Mesenchymal stem cell (in vitro differentiated cells and primary cell): ENCODE results near the gene NPNT. TPM values are rescaled to one million over a fixed set of nuclear protein-coding genes. Genes with fewer than 3 reads are reported as not detected.
"Not testable (repeated sequence)": the region's sequence is repeated elsewhere in the genome, so short reads cannot be mapped to it uniquely, and the experiment has no call there.

ENCODE experiments used
- DNase-seq: peaks from one replicate; pipeline ENCODE4 v3.0.0-alpha.2; 2013
- H2AFZ ChIP-seq: one replicate; pipeline ENCODE4 v1.6.1; 2013; ENCODE audit warnings: low read depth, mild to moderate bottlenecking, control low read depth, inconsistent platforms, low read length, moderate library complexity
- H2AK5ac ChIP-seq: 2 replicates; pipeline ENCODE4 v1.6.1; 2013; ENCODE audit warnings: low read length, moderate library complexity, mild to moderate bottlenecking, inconsistent platforms; ENCODE audit not compliant: severe bottlenecking
- H2BK120ac ChIP-seq: one replicate; pipeline ENCODE4 v1.6.1; 2013; ENCODE audit warnings: low read depth, mild to moderate bottlenecking, inconsistent platforms, low read length, moderate library complexity
- H2BK12ac ChIP-seq, 2 experiments: one replicate each; pipeline ENCODE4 v1.6.1; 2013; ENCODE audit warnings: inconsistent platforms in 2 of 2, low read length in 2 of 2, mild to moderate bottlenecking in 2 of 2, moderate library complexity in 2 of 2, control low read depth in 1 of 2
- H2BK15ac ChIP-seq: one replicate; pipeline ENCODE4 v1.6.1; 2013; ENCODE audit warnings: mild to moderate bottlenecking, low read depth, inconsistent platforms; ENCODE audit not compliant: poor library complexity, severe bottlenecking
- H2BK5ac ChIP-seq: 2 replicates; pipeline ENCODE4 v1.6.1; 2013; ENCODE audit warnings: low read depth, mild to moderate bottlenecking, low read length, control low read depth, inconsistent platforms; ENCODE audit not compliant: poor library complexity, severe bottlenecking
- H3K14ac ChIP-seq, 2 experiments: one replicate each; pipeline ENCODE4 v1.6.1; 2013; ENCODE audit warnings: inconsistent platforms in 2 of 2, low read length in 2 of 2, control low read depth in 1 of 2, mild to moderate bottlenecking in 1 of 2, moderate library complexity in 1 of 2
- H3K18ac ChIP-seq, 2 experiments: one replicate each; pipeline ENCODE4 v1.6.1; 2013; ENCODE audit warnings: inconsistent platforms in 2 of 2, low read length in 2 of 2, control low read depth in 1 of 2, low read depth in 1 of 2, mild to moderate bottlenecking in 1 of 2
- H3K23ac ChIP-seq, 2 experiments: one replicate each; pipeline ENCODE4 v1.6.1; 2013; ENCODE audit warnings: inconsistent platforms in 2 of 2, low read length in 2 of 2, mild to moderate bottlenecking in 2 of 2, moderate library complexity in 2 of 2, control low read depth in 1 of 2
- H3K27ac ChIP-seq: 2 replicates; pipeline ENCODE4 v1.5.1; 2013; ENCODE audit warnings: mild to moderate bottlenecking, moderate library complexity, low read length, control low read depth, inconsistent platforms; ENCODE audit not compliant: poor library complexity, severe bottlenecking
- H3K27me3 ChIP-seq, 2 experiments: 2 replicates each; pipeline versions ENCODE4 v1.6.1 to v1.7.0; 2013; ENCODE audit warnings: low read length in 2 of 2, mild to moderate bottlenecking in 2 of 2, moderate library complexity in 2 of 2, control low read depth in 1 of 2, inconsistent platforms in 1 of 2; ENCODE audit not compliant: control insufficient read depth in 1 of 2, insufficient read depth in 1 of 2
- H3K36me3 ChIP-seq, 2 experiments: 2 replicates each; pipeline versions ENCODE4 v1.6.1 to v1.7.0; 2013; ENCODE audit warnings: low read length in 2 of 2, control low read depth in 1 of 2, inconsistent platforms in 1 of 2, low read depth in 1 of 2, mild to moderate bottlenecking in 1 of 2; ENCODE audit not compliant: insufficient read depth in 2 of 2, control insufficient read depth in 1 of 2
- H3K4ac ChIP-seq, 2 experiments: one replicate each; pipeline ENCODE4 v1.6.1; 2013; ENCODE audit warnings: inconsistent platforms in 2 of 2, low read length in 2 of 2, mild to moderate bottlenecking in 2 of 2, moderate library complexity in 2 of 2, control low read depth in 1 of 2, low read depth in 1 of 2
- H3K4me1 ChIP-seq: 2 replicates; pipeline ENCODE4 v1.6.1; 2013; ENCODE audit warnings: low read depth, low read length, control low read depth; ENCODE audit not compliant: control insufficient read depth, insufficient read depth
- H3K4me2 ChIP-seq: 2 replicates; pipeline ENCODE4 v1.6.1; 2013; ENCODE audit warnings: low read length, mild to moderate bottlenecking, inconsistent platforms; ENCODE audit not compliant: poor library complexity, severe bottlenecking
- H3K4me3 ChIP-seq, 2 experiments: 2 replicates each; pipeline versions ENCODE4 v1.5.1 to v1.7.0; 2013; ENCODE audit warnings: low read length in 2 of 2, mild to moderate bottlenecking in 2 of 2, control low read depth in 1 of 2, low read depth in 1 of 2; ENCODE audit not compliant: insufficient read depth in 1 of 2
- H3K79me1 ChIP-seq: replicated peaks from 2 replicates; pipeline ENCODE4 v1.6.1; 2013; ENCODE audit warnings: mild to moderate bottlenecking, control low read depth, low read length, inconsistent platforms; ENCODE audit not compliant: poor library complexity, severe bottlenecking
- H3K9ac ChIP-seq: 2 replicates; pipeline ENCODE4 v1.7.0; 2013; ENCODE audit warnings: mild to moderate bottlenecking, low read length, moderate library complexity
- H3K9me3 ChIP-seq: 2 replicates; pipeline ENCODE4 v1.7.0; 2013; ENCODE audit warnings: mild to moderate bottlenecking, low read length; ENCODE audit not compliant: control insufficient read depth
- H4K8ac ChIP-seq: one replicate; pipeline ENCODE4 v1.6.1; 2013; ENCODE audit warnings: inconsistent platforms, mild to moderate bottlenecking, low read length, moderate library complexity
- H4K91ac ChIP-seq: one replicate; pipeline ENCODE4 v1.6.1; 2013; ENCODE audit warnings: mild to moderate bottlenecking, low read length, inconsistent platforms
- WGBS: methylation state at CpG from one replicate; pipeline ENCODE4 v1.1.7; 2013; ENCODE audit warnings: mixed read lengths; 5-methylcytosine and 5-hydroxymethylcytosine counted together
- polyA plus RNA-seq, 2 experiments: library from polyadenylated mRNA; stranded (reverse); fragments of 200-250 nt; gene quantifications; one replicate each; pipeline ENCODE4 v1.2.3, GENCODE V29; 2013

The NPNT gene
- 0.83 TPM for polyA plus RNA-seq (2013, experiment 1 of 2)
- 0.60 TPM for polyA plus RNA-seq (2013, experiment 2 of 2)

DNA sequence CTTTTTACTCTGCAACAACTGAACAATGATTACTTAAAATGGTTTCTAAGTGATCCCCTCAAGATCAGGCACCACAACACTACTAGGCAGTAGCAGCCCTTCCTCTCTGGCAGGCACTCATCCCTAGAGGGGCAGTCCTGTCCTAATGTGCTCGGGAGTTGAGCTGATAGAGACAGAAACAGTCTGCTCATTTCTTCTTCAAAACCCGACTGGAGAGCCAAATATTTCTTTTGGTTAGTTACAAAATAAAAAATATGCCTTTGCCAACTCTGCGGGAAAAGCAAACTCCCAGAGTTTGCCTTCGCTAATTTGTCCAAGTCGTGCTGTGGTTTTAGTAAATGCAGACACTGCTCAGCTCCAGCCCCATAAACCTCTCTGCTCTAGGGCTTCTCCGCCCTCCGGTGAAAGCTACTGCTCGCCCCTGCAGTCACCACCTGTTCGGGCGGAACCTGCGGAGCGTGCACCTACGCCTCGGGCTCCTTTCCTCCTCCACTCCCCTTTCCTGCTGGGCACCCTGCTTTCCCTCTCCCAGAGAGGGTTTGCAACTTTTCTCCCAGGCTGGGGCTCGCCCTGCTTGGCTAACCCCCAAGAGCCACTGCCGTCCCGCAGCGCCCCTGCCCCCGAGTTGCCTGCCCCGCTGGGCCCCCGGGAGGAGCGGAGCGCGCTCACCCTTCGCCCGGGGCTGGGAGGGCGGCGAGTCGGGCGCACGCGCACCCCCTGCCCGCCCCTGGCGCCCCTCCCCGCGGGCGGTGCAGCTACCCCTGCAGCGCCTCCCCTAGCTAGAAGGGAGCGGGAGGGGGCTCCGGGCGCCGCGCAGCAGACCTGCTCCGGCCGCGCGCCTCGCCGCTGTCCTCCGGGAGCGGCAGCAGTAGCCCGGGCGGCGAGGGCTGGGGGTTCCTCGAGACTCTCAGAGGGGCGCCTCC, at the start of gene NPNT:
Gene NPNT, plus strand, starts transcription at position 812 of the 923 bp plus-strand sequence. CDS start 182 bp downstream, outside the sequence.
- Histone ChIP-seq H3K14ac (no peak within 1 kb of the TSS), H3K4me2 (peak within 1 kb of the TSS; percentile 74), H3K9ac (no peak within 1 kb of the TSS), H3K18ac (no peak within 1 kb of the TSS), H3K79me1 (no peaks in the 10 kb centered on the region), H3K4me3 (peak within 1 kb of the TSS; percentile 59 to 66), H3K27me3 (peaks cover 58 to 92% of the 10 kb centered on the region in 2 experiments), H3K4me1 (peaks cover 15% of the 10 kb centered on the region), H3K4ac (no peak within 1 kb of the TSS), H2AK5ac (no peak within 1 kb of the TSS), H2BK12ac (no peak within 1 kb of the TSS), H3K23ac (no peak within 1 kb of the TSS), H2AFZ (no peak within 1 kb of the TSS), H4K8ac (no peak within 1 kb of the TSS), H2BK15ac (peak within 1 kb of the TSS; percentile 35), H3K36me3 (no peaks in the 10 kb centered on the region), H2BK5ac (no peak within 1 kb of the TSS), H3K27ac (no peak within 1 kb of the TSS), H2BK120ac (no peak within 1 kb of the TSS), H3K9me3 (peaks cover 4% of the 10 kb centered on the region), H4K91ac (no peak within 1 kb of the TSS)
- DNase-seq = peak; percentile 3
- 2% methylated on average over 46 of the region's 56 CpGs for WGBS

DNA sequence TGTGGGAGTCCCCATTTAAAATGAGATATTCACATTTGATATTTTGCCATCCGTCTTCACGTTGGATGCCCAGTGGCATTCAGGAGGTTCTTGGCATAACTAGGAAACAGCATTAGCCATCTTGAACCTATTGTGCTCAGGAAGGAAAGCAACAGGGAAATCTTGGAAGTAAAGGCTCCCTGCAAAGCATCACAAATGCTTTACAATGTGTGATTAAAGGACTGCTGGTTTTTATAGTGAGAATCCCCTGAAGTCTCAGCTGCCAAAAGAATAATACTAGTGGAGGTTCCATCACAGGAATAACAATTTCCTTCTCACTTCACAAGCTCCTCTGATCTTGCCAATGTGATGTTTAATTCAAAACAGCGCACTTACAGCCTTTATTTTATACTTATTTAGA, 49.7 kb upstream of the NPNT start:
- no peak overlapping the region for H3K4me3 ChIP-seq
- H3K4me2 ChIP-seq = no peak overlapping the region
- H3K4me1 ChIP-seq = no peaks in the 10 kb centered on the region
- H4K8ac ChIP-seq = no peak overlapping the region
- no peak overlapping the region for H3K14ac ChIP-seq
- no peak overlapping the region for H2BK5ac ChIP-seq
- no peak overlapping the region for H2BK12ac ChIP-seq
- no peak overlapping the region for H2AFZ ChIP-seq
- H3K9me3 ChIP-seq = no peaks in the 10 kb centered on the region
- H3K18ac ChIP-seq = no peak overlapping the region
- H3K79me1 ChIP-seq = no peaks in the 10 kb centered on the region
- H2AK5ac ChIP-seq = peak overlapping the region; percentile 70
- H3K27ac ChIP-seq = no peak overlapping the region
- H3K27me3 ChIP-seq = no peaks in the 10 kb centered on the region
- H4K91ac ChIP-seq = no peak overlapping the region
- WGBS = 75% methylated on average over 2 of the region's 3 CpGs
- H3K9ac ChIP-seq = no peak overlapping the region
- no peak overlapping the region for H2BK120ac ChIP-seq
- H2BK15ac ChIP-seq = no peak overlapping the region
- DNase-seq = no peak
- no peak overlapping the region for H3K4ac ChIP-seq
- H3K36me3 ChIP-seq = peaks cover 0 to 11% of the 10 kb centered on the region in 2 experiments
- no peak overlapping the region for H3K23ac ChIP-seq

- H3K4me1 ChIP-seq, H3K4ac ChIP-seq, H2BK12ac ChIP-seq, H4K8ac ChIP-seq, H3K14ac ChIP-seq, H3K4me3 ChIP-seq, H3K9me3 ChIP-seq, H2AK5ac ChIP-seq, H3K18ac ChIP-seq, H4K91ac ChIP-seq, H3K4me2 ChIP-seq, H3K9ac ChIP-seq, H3K27me3 ChIP-seq, H2BK5ac ChIP-seq, H2BK15ac ChIP-seq, H3K36me3 ChIP-seq, H2BK120ac ChIP-seq, H3K23ac ChIP-seq, H2AFZ ChIP-seq, H3K79me1 ChIP-seq, H3K27ac ChIP-seq, DNase-seq: not testable (repeated sequence)
- 95% methylated on average over 5 of the region's 6 CpGs for WGBS
These were observed 46.9 kb upstream of the NPNT start for GRCh38 chr4:105848359-105848758.

DNA sequence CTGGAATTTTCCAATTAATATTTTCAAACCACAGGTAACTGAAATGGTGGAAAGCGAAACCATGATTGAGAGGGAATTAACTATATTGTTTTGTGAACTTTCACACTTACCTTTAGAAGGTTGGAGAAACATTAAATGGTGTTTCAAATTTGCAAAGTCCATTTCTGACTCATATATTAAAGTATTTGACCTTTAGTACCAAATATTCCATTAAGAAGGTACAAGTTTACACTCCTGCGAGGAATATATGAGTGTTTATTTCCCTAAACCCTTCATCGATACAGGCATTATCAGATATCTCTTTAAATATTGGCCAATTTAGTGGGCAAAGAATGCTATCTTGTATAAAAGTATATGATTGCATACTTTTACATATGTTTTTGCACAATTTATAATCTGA, 44.1 kb upstream of the NPNT start:
- no CpG with 5 or more reads among the region's 3 CpGs for WGBS
- H3K27me3 ChIP-seq = no peaks in the 10 kb centered on the region
- H3K4me1 ChIP-seq = no peaks in the 10 kb centered on the region
- H3K9me3 ChIP-seq = no peaks in the 10 kb centered on the region
- H3K36me3 ChIP-seq = no peaks in the 10 kb centered on the region
- H3K23ac ChIP-seq = no peak overlapping the region
- H2BK15ac ChIP-seq = no peak overlapping the region
- no peaks in the 10 kb centered on the region for H3K79me1 ChIP-seq
- no peak overlapping the region for H3K4ac ChIP-seq
- DNase-seq = no peak
- no peak overlapping the region for H4K8ac ChIP-seq
- no peak overlapping the region for H3K27ac ChIP-seq
- no peak overlapping the region for H4K91ac ChIP-seq
- no peak overlapping the region for H2AK5ac ChIP-seq
- no peak overlapping the region for H2AFZ ChIP-seq
- no peak overlapping the region for H3K4me2 ChIP-seq
- no peak overlapping the region for H3K9ac ChIP-seq
- no peak overlapping the region for H3K18ac ChIP-seq
- no peak overlapping the region for H2BK5ac ChIP-seq
- no peak overlapping the region for H2BK12ac ChIP-seq
- no peak overlapping the region for H3K14ac ChIP-seq
- no peak overlapping the region for H2BK120ac ChIP-seq
- no peak overlapping the region for H3K4me3 ChIP-seq
